Activated CD8-positive, alpha-beta T cell treated with anti-CD3 and anti-CD28 coated beads for 36 hours (primary cell): Measurements from ENCODE around the gene MAP1LC3B2. TPM values are rescaled to one million over a fixed set of nuclear protein-coding genes. Genes with fewer than 3 reads are reported as not detected.
"Not testable (repeated sequence)": the region's sequence is repeated elsewhere in the genome, so short reads cannot be mapped to it uniquely, and the experiment has no call there.

ENCODE experiments used
- ATAC-seq: fragments of 200-7000 bp; cut with Tn5 transposase; one replicate; pipeline ENCODE4 v1.10.0; 2021; ENCODE audit warnings: mild to moderate bottlenecking, moderate library complexity
- CTCF ChIA-PET: fragments of 350-600 bp; sonication (Branson Sonifier 250); formaldehyde crosslinking; loops from one replicate; lab custom pipeline; 2021; ENCODE audit warnings: antibody characterized with exemption; lab: Charles Lee
- POLR2A ChIA-PET: fragments of 350-600 bp; sonication (Branson Sonifier 250); formaldehyde crosslinking; loops from one replicate; lab custom pipeline; 2021; ENCODE audit warnings: antibody characterized with exemption; lab: Charles Lee
- DNase-seq: peaks from one replicate; pipeline ENCODE4 v3.0.0-alpha.2; 2020
- H3K27ac Mint-ChIP-seq: one replicate; pipeline ENCODE4 v1.8.0; 2021; ENCODE audit warnings: mild to moderate bottlenecking, mixed read lengths
- H3K27me3 Mint-ChIP-seq: one replicate; pipeline ENCODE4 v1.8.0; 2021; ENCODE audit warnings: mixed read lengths
- H3K36me3 Mint-ChIP-seq: one replicate; pipeline ENCODE4 v1.8.0; 2021; ENCODE audit warnings: low read depth, mixed read lengths
- H3K4me1 Mint-ChIP-seq: one replicate; pipeline ENCODE4 v1.8.0; 2021; ENCODE audit warnings: low read depth, mixed read lengths
- H3K4me3 Mint-ChIP-seq: one replicate; pipeline ENCODE4 v1.8.0; 2021; ENCODE audit warnings: mild to moderate bottlenecking, moderate library complexity, mixed read lengths
- H3K9me3 Mint-ChIP-seq: one replicate; pipeline ENCODE4 v1.8.0; 2021; ENCODE audit warnings: mixed read lengths
- CTCF ChIP-seq: fragments of 200-600 bp; IDR thresholded peaks from one replicate; pipeline ENCODE4 v1.8.0; 2022; ENCODE audit warnings: antibody characterized with exemption, mild to moderate bottlenecking
- intact Hi-C: fragments of 100-400 bp; cut with micrococcal nuclease; formaldehyde crosslinking; loops from one replicate; pipeline ENCODE4 v1.10.0; 2022
- total RNA-seq, 2 experiments: library from RNA; stranded (reverse); gene quantifications; one replicate each; pipeline ENCODE4 v1.2.3, GENCODE V29; 2021

Gene MAP1LC3B2
- total RNA-seq, 2 experiments from 2014 or later: 1.9 to 3.1 TPM

DNA sequence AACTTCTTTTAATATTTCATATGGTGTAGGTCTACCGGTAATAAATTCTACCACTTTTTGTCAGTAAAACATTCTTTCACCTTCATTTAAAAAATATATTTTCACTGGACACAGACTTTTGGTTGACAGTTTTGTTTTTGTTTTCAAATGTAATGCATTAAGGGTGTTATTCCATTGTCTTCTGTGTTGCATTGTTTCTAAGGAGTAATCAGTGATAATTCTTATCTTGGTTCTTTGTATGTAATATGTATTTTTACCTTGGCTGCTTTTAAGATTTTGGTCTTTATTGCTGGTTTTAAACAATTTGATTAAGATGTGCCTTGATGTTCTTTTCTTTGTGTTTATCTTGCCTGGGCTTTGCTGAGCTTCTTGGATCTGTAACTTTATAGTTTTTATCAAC is 4.1 kb downstream of the MAP1LC3B2 start:
- no peaks in the 10 kb centered on the region for H3K27me3 Mint-ChIP-seq
- no peak for ATAC-seq
- TF ChIP-seq CTCF: no peak
- DNase-seq: no peak
- no peak overlapping the region for H3K27ac Mint-ChIP-seq
- peaks cover 5% of the 10 kb centered on the region for H3K36me3 Mint-ChIP-seq
- POLR2A ChIA-PET: no interaction called here
- peaks cover 21% of the 10 kb centered on the region for H3K4me1 Mint-ChIP-seq
- H3K9me3 Mint-ChIP-seq: peaks cover 8% of the 10 kb centered on the region
- CTCF ChIA-PET: interaction anchor here (1.1 kb wide), 1 partner anchor 37 kb away, joined by 3 read pairs; no protein-coding TSS in a partner anchor
- no peak overlapping the region for H3K4me3 Mint-ChIP-seq
- intact Hi-C loops: no loop called here

GRCh38 chr12:116564080-116564479 is 4.9 kb downstream of the MAP1LC3B2 start:
- Mint-ChIP-seq H3K27me3 (no peaks in the 10 kb centered on the region), H3K4me1 (peaks cover 13% of the 10 kb centered on the region), H3K9me3 (peaks cover 8% of the 10 kb centered on the region), H3K36me3 (peaks cover 5% of the 10 kb centered on the region), H3K27ac (no peak overlapping the region), H3K4me3 (no peak overlapping the region)
- ChIA-PET CTCF (interaction anchor here (0.8 to 1.1 kb wide), 2 partner anchors 25 to 36 kb away, joined by 3 read pairs; no protein-coding TSS in a partner anchor), POLR2A (interaction anchor here (0.7 kb wide), 1 partner anchor 28 kb away, joined by 3 read pairs; no protein-coding TSS in a partner anchor)
- TF ChIP-seq CTCF: no peak
- intact Hi-C loops: no loop called here
- no peak for ATAC-seq
- DNase-seq: no peak

DNA sequence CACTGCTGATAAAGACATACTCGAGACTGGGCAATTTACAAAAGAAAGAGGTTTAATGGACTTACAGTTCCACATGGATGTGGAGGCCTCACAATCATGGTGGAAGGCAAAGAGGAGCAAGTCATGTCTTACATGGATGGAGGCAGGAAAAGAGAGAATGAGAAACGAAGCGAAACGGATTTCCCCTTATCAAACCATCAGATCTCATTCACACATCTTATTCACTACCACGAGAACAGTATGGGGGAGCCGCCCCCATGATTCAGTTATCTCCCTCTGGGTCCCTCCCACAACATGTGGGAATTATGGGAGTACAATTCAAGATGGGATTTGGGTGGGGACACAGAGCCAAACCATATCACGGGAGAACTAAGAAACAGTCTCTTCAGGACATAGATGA is 6.0 kb downstream of the MAP1LC3B2 start:
- H3K9me3 Mint-ChIP-seq, CTCF ChIA-PET, DNase-seq, H3K27ac Mint-ChIP-seq, H3K36me3 Mint-ChIP-seq, ATAC-seq, H3K4me3 Mint-ChIP-seq, H3K4me1 Mint-ChIP-seq, intact Hi-C loops, POLR2A ChIA-PET, H3K27me3 Mint-ChIP-seq: not testable (repeated sequence)

- Mint-ChIP-seq H3K36me3 (peaks cover 5% of the 10 kb centered on the region), H3K27ac (no peak overlapping the region), H3K27me3 (no peaks in the 10 kb centered on the region), H3K4me3 (no peak overlapping the region), H3K9me3 (peaks cover 11% of the 10 kb centered on the region), H3K4me1 (no peaks in the 10 kb centered on the region)
- intact Hi-C loops: no loop called here
- ATAC-seq: no peak
- CTCF ChIA-PET: no interaction called here
- TF ChIP-seq CTCF: no peak
- POLR2A ChIA-PET: no interaction called here
- DNase-seq: no peak
Measured at GRCh38 chr12:116565963-116566362, 6.8 kb downstream of the MAP1LC3B2 start.

DNA sequence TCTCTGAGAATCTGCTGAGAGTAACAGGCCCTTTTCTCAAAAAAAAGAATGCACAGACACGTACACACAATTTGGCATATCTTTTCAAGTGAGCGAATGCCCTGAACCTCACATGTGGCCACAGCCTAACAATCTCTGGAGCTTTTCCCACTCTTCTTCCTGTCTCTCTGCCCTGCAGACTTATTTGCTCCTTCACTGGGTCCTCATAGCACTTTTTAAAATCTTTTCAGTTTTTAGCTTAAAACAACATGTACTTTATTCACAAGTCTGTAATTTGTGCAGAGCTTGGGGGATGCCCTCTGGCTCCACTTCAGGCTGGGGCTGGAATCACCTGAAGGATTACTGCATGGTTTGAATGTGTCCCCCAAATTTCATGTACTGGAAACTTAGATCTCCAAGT is 9.0 kb downstream of the MAP1LC3B2 start:
- Mint-ChIP-seq H3K9me3 (peaks cover 11% of the 10 kb centered on the region), H3K27me3 (no peaks in the 10 kb centered on the region), H3K4me3 (no peak overlapping the region), H3K4me1 (no peaks in the 10 kb centered on the region), H3K36me3 (peaks cover 5% of the 10 kb centered on the region), H3K27ac (no peak overlapping the region)
- intact Hi-C loops: no loop called here
- no peak for ATAC-seq
- no peak for TF ChIP-seq CTCF
- DNase-seq: no peak
- ChIA-PET POLR2A (interaction anchor here (1.0 kb wide), 1 partner anchor 8 kb away, joined by 3 read pairs; no protein-coding TSS in a partner anchor), CTCF (interaction anchor here (1.7 kb wide), 1 partner anchor 9 kb away, joined by 5 read pairs; the partner anchor contains the start of gene MAP1LC3B2)
